Chondrocyte (in vitro differentiated cells): ENCODE results near the gene SMAP1. TPM values are rescaled to one million over a fixed set of nuclear protein-coding genes. Genes with fewer than 3 reads are reported as not detected.

Experiments
- DNase-seq: peaks from one replicate; pipeline ENCODE4 v3.0.0; 2021; ENCODE audit warnings: mixed read lengths, low spot score
- H3K27ac Mint-ChIP-seq: one replicate; pipeline ENCODE4 v1.8.0; 2021; ENCODE audit warnings: mild to moderate bottlenecking, moderate library complexity, mixed read lengths; ENCODE audit not compliant: unreplicated experiment
- H3K27me3 Mint-ChIP-seq: 2 replicates; pipeline ENCODE4 v1.8.0; 2021; ENCODE audit warnings: low read depth, mixed read lengths
- H3K36me3 Mint-ChIP-seq: 2 replicates; pipeline ENCODE4 v1.8.0; 2021; ENCODE audit warnings: low read depth, mixed read lengths
- H3K4me1 Mint-ChIP-seq: 2 replicates; pipeline ENCODE4 v1.8.0; 2021; ENCODE audit warnings: low read depth, mild to moderate bottlenecking, mixed read lengths
- H3K4me3 Mint-ChIP-seq: one replicate; pipeline ENCODE4 v1.8.0; 2021; ENCODE audit warnings: mild to moderate bottlenecking, moderate library complexity, mixed read lengths; ENCODE audit not compliant: unreplicated experiment
- H3K9me3 Mint-ChIP-seq: 2 replicates; pipeline ENCODE4 v1.8.0; 2021; ENCODE audit warnings: low read depth, mixed read lengths
- CTCF ChIP-seq: fragments of 200-600 bp; sonication (generic); IDR thresholded peaks from 2 replicates; pipeline ENCODE4 v1.5.0; 2021; ENCODE audit warnings: antibody characterized with exemption, mild to moderate bottlenecking, moderate library complexity
- total RNA-seq: library from RNA; stranded (reverse); gene quantifications from 3 replicates; pipeline ENCODE4 v1.2.1, GENCODE V29; 2021

The SMAP1 gene
- total RNA-seq, 1 donor from 2014 or later: 27.2 TPM

GRCh38 chr6:70717038-70717801, 49.5 kb downstream of the SMAP1 start:
- Mint-ChIP-seq H3K4me3 (no peak overlapping the region), H3K9me3 (peaks cover 14% of the 10 kb centered on the region), H3K27ac (no peak overlapping the region), H3K27me3 (no peaks in the 10 kb centered on the region), H3K4me1 (peaks cover 11% of the 10 kb centered on the region), H3K36me3 (peaks cover 5% of the 10 kb centered on the region)
- no peak for TF ChIP-seq CTCF
- DNase-seq: no peak

GRCh38 chr6:70724524-70724923, 56.8 kb downstream of the SMAP1 start:
- Mint-ChIP-seq H3K36me3 (no peaks in the 10 kb centered on the region), H3K27me3 (no peaks in the 10 kb centered on the region), H3K4me3 (no peak overlapping the region), H3K9me3 (no peaks in the 10 kb centered on the region), H3K27ac (no peak overlapping the region), H3K4me1 (peaks cover 9% of the 10 kb centered on the region)
- TF ChIP-seq CTCF: no peak
- DNase-seq: no peak

- Mint-ChIP-seq H3K27me3 (no peaks in the 10 kb centered on the region), H3K4me1 (peaks cover 9% of the 10 kb centered on the region), H3K9me3 (no peaks in the 10 kb centered on the region), H3K27ac (no peak overlapping the region), H3K36me3 (no peaks in the 10 kb centered on the region), H3K4me3 (no peak overlapping the region)
- DNase-seq: no peak
- TF ChIP-seq CTCF: no peak
These were observed 58.2 kb downstream of the SMAP1 start for GRCh38 chr6:70725817-70726415.

GRCh38 chr6:70734381-70734780, 66.7 kb downstream of the SMAP1 start:
- TF ChIP-seq CTCF: no peak
- H3K27ac Mint-ChIP-seq: no peak overlapping the region
- H3K4me1 Mint-ChIP-seq: peaks cover 10% of the 10 kb centered on the region
- H3K9me3 Mint-ChIP-seq: no peaks in the 10 kb centered on the region
- no peak for DNase-seq
- H3K4me3 Mint-ChIP-seq: no peak overlapping the region
- H3K36me3 Mint-ChIP-seq: peaks cover 10% of the 10 kb centered on the region
- no peaks in the 10 kb centered on the region for H3K27me3 Mint-ChIP-seq

- Mint-ChIP-seq H3K27ac (no peak overlapping the region), H3K27me3 (no peaks in the 10 kb centered on the region), H3K4me1 (peaks cover 10% of the 10 kb centered on the region), H3K4me3 (no peak overlapping the region), H3K36me3 (peaks cover 10% of the 10 kb centered on the region), H3K9me3 (no peaks in the 10 kb centered on the region)
- no peak for DNase-seq
- TF ChIP-seq CTCF: no peak
These were observed 67.3 kb downstream of the SMAP1 start for GRCh38 chr6:70734979-70735378.
